DND-41 (cell line): ENCODE results near the gene CREB3L1.

ENCODE experiments used
- EZH2 ChIP-seq: IDR thresholded peaks from 3 replicates; pipeline ENCODE4 v1.6.1; 2012; ENCODE audit warnings: borderline replicate concordance, low read depth, mild to moderate bottlenecking, moderate library complexity, low read length, inconsistent platforms; ENCODE audit not compliant: severe bottlenecking
- TF ChIP-seq, protein P1 (sequence below): IDR thresholded peaks from 2 replicates; pipeline ENCODE4 v1.5.1; 2012; ENCODE audit warnings: borderline replicate concordance, low read length, moderate library complexity, mild to moderate bottlenecking; ENCODE audit not compliant: poor library complexity, severe bottlenecking; ENCODE audit errors: extremely low read depth

DNA sequence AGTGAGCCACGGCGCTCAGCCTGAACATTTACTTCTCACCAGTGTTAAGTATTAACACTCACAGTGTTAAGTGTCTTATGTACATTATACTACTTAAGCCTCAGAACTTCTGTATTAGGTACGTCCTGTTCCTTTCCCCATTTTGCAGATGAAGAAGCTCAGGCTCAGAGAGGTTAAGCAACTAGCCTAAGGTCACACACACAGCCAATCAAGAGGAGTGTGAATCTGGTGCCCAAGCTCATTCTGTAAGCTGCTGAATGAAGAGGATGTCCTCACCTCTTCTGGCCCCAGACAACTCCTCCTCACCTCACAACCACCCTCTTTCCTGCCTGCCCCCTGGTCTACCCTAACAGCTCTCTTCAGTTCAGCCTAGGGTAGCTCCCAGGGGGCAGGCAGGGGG, 29.9 kb downstream of the CREB3L1 start:
- TF ChIP-seq, protein P1, sequence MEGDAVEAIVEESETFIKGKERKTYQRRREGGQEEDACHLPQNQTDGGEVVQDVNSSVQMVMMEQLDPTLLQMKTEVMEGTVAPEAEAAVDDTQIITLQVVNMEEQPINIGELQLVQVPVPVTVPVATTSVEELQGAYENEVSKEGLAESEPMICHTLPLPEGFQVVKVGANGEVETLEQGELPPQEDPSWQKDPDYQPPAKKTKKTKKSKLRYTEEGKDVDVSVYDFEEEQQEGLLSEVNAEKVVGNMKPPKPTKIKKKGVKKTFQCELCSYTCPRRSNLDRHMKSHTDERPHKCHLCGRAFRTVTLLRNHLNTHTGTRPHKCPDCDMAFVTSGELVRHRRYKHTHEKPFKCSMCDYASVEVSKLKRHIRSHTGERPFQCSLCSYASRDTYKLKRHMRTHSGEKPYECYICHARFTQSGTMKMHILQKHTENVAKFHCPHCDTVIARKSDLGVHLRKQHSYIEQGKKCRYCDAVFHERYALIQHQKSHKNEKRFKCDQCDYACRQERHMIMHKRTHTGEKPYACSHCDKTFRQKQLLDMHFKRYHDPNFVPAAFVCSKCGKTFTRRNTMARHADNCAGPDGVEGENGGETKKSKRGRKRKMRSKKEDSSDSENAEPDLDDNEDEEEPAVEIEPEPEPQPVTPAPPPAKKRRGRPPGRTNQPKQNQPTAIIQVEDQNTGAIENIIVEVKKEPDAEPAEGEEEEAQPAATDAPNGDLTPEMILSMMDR, result no peak
- TF ChIP-seq EZH2, result no peak
